Activated gamma-delta T cell (primary cell): ENCODE results near the gene MYLIP.

Experiments
- DNase-seq: peaks from one replicate; lab custom pipeline; 2025; lab: John Stamatoyannopoulos, UW
- total RNA-seq, 2 donors: gene quantifications; one replicate each; lab custom pipeline; 2026; lab: John Stamatoyannopoulos, UW

Gene MYLIP
- 33.9 to 39.9 reads per million in 2 donors for total RNA-seq

DNA sequence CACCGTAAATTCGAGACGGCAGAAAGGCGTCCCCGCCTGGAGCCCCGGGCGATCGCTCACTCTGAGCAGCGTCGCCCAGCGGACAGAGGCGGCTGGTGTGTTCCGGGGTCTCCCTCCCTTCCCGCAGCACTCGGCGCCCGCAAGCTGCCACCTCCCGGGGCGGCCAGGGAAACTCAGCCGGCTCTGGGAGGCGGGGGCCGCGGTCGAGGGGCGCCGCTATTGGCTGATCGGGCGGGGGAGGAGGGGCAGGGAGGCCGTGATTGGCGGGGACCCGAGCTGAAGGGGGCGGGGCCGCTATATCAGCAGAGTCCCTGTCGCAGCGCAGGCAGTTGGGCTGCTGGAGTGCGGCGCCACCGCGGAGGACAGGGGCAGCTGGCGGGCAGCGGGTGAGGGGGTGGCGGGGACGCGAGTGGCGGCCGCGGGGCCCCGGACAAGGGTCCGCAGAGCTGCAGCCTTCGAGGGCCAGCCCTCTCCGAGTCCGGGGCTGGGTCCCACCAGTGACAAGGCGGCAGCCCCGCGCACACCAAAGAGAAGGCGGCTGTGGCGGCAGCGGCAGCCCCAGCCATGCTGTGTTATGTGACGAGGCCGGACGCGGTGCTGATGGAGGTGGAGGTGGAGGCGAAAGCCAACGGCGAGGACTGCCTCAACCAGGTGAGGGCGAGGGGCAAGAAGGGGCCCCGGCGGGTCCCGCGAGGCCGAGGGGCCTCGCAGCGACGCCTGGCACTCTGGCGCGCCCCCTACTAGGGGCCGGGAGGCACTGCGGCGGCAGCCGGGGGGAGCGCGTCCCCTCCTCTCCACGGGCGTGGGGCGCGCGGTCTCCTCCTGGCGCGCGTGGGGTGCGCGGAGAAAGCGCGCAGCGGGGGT, at the start of gene MYLIP:
Gene MYLIP, plus strand, starts transcription at position 328 of the 864 bp plus-strand sequence. Its CDS starts 237 bp downstream, at position 565.
- DNase-seq: peak; percentile 99

DNA sequence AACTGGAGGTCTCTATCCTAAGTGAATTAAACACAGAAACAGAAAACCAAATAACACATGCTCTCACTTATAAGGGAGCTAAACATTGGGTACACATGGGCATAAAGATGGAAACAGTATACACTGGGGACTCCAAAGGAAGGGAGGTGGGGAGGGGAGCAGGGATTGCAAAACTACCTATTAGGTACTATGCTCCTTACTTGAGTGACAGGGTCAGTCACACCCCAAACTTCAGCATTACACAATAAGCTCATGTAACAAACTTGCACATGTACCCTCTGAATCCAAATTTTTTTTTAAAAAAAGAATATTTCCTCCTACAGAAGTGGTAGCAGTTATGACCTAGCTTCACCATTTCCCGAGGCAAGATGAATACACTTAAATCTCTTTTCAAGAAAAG, 49.5 kb upstream of the MYLIP start:
- no peak for DNase-seq

DNA sequence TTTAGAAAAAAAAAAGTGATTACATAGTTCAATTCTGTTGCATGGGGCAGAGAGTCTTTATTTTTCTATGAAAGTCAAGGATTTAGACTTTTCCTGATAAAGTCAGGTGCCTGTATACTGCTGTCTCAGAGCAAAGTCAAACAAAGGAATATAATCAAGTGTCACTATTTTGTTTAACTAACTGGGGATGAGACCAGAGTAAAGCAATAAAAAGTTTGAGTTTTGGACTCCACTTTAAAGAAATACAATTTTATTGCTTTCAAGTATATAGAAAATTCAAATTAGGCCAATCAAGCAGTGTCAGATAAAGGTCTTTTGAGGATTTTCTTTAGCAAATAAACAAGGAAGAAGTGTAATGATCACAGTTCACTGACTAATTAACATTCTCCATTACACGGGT, 48.7 kb upstream of the MYLIP start:
- DNase-seq: no peak

DNA sequence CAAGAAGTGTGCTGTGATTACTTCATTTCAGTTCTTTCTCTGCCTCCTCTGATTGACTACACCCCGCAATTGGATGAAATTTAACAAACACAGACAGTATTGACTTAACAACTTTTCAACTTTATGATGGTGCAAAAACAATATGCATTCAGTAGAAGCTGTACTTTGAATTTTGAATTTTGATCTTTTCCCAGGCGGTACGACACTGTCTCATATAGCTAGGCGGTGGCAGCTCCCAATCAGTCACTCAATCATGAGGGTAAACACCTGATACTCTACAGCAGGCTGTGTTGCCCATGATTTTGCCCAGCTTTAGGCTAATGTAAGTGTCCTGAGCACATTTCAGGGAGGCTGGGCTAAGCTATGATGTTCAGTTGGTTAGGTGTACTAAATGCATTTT, 47.6 kb upstream of the MYLIP start:
- DNase-seq: no peak

DNA sequence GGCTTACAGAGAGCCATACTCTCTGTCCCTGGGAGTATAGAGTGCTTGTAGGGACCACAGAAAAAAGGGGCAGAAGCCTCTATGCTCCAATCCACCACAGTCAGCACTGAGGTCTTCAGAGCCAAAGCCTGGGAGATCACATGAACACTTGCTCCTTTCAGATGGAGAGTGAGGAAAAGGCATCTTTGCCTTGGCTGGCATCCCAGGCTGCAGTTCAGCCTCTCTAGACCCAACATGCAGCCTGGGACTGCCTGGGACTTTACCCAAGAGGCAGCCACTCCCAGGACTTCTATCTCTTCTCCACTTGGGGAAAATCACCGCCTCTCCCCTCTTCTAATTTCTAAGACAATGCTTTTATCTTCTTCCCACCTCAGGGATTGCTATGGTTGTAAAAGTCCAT, 46.5 kb upstream of the MYLIP start:
- DNase-seq: no peak

DNA sequence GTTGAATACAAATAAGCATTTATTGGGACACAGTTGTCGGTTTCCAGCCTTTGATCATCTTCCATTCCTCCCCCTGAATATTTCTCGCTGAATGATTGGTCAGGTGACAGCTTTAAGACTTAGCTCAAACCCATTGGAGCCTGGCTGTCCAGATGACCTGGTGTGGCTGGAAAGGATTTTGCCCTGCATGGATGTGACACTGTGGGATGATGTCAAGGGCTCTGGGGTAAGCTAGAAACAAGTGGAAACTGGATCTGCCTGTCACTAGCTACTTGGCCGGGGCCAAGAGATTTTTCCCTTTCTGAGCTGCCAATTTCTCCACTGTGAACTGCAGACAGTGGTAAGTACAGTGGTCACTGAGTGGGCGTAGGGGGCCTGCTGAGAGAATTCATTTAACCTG, 41.9 kb upstream of the MYLIP start:
- no peak for DNase-seq

DNA sequence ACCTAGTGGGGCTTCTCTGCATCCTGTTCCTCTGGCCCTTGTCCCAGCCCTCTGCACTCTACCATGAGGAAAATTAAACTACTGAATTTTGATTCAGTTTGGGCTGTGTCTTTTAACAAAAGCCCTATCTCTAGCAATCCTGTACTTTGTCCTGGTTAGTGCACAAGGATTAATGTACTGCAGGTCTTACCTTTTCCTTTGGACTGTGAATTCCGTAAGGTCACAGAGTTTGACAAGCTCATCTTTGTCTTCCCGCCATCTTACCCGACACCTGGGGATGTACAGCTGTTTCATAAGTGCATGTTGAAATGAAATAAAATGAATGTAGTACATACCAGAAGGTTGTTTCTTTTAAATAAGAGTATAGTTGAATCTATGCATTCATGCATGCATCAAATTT, 41.5 kb upstream of the MYLIP start:
- no peak for DNase-seq

DNA sequence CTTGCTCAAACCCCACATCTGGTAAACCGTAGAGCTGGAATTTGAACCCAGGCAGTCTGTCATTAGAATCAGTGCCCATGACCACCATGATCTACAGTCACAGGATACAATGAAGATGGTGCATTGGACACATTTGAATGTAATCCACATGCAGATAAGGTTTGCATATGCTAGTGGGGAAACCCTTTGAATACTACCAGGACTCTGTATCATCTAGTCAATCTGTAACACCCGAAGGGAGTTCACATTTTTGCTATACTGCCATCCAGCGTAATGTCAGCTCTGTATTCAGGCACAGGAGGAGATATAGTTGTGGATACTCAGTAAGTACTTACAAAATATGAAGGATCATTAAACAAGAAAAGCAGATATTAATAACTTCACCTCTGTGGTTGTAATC, 40.5 kb upstream of the MYLIP start:
- no peak for DNase-seq

DNA sequence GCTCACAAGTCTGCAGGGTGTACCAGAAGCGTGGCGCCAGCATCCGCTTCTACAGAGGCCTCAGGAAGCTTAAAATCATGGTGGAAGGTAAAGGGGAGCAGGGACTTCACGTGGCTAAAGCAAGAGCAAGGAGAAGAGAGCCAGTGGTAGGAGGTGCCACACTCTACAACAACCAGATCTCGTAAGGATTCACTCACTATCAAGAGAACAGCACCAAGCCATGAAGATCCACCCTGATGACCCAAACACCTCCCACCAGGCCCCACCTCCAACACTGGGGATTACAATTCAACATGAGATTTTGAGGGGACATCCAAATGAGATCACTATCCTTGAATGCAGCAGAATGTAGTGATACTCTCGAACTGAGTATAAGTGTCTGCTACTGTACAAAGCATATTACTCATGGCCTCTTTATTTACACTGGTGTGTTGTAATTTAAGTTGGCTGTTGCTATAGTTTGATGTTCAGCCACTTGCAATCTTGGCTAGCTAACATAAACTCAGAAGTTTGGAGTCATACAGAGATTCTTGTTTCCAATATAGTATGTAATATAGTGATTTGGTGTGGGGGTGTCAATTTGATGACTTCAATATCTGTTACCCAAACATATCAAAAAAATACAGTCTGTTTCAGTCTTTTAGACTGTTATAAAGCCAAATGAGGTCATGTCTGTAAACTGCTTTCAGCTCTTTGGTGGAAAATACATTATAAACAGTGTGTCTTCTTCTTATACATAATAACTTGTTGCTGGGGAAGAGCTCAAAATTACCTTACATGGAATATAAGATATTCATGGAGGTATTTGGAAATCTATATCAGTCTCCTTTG, 39.4 kb upstream of the MYLIP start:
- DNase-seq: no peak

DNA sequence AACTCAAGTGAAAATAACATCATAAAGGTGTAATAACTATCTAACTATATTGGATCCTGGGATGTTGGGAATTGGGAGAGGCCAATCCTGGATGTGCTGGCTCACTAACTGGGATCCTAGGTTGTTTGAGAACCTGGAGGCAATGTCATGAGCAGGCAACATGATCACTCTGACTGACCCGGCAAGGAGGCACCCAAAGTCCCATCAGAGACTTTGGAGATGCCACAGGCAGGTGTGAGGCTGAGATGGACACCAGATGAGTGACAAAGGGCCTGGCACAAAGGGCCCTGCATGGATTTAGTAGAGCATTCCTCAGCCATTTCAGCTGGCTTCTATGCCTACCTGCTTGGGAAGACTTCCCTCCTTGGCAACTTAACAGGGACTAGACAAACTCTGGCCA, 38.4 kb upstream of the MYLIP start:
- DNase-seq: no peak

DNA sequence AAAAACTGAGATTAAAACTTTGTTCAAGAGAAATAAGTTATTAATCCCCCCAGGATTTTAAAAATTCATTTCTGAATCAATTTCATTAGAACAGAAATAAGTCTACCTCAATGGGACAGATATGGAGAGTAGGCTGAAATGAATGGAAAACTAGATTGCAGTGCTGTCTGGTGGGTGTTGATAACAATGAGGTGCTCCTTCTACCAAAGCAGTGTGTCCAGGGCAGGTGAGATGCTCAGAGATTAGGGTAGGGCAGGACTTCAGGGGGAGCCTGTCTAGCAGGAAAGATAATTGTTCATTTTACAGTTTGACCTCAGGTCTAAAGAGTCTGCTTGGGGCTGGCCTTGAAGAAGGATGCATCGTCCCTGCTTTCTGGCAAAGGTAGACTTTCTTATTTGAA, 38.0 kb upstream of the MYLIP start:
- DNase-seq: no peak

DNA sequence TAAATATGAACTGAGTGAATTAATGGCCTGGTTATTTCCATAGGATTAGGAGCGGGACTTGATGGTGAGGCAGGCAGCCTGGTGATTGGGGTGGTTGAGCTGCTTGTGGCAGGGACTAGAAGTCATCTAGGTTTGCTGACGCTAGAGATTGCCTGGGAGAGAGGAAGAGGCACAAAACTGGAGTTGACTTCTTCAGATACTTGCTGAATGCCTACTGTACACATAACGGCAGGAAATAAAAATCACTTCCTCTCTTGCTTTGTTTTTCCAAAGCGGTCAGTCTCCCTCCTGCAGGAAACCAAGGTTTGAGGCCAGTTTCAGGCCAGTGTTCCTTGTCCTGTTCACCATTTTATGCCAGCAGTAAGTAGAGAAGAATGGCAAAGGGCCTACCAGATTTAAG, 36.7 kb upstream of the MYLIP start:
- DNase-seq: no peak

DNA sequence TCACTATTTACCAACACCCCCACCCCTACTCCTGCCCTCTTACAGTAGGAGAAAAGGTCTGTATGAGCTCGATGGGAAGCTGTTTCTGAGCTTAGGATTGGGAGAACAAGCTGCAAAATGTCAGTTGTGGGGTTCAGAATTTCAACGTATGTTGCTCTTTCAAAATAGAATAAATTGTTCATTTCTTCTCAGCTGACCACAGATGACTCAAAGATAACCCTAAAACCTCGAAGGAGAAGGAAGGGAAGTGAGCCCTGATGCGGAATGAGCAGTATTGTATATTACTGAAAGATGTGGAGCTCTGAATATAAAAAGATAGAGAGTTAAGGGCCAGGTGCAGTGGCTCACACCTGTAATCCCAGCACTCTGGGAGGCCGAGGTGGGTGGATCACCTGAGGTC, 35.9 kb upstream of the MYLIP start:
- no peak for DNase-seq

DNA sequence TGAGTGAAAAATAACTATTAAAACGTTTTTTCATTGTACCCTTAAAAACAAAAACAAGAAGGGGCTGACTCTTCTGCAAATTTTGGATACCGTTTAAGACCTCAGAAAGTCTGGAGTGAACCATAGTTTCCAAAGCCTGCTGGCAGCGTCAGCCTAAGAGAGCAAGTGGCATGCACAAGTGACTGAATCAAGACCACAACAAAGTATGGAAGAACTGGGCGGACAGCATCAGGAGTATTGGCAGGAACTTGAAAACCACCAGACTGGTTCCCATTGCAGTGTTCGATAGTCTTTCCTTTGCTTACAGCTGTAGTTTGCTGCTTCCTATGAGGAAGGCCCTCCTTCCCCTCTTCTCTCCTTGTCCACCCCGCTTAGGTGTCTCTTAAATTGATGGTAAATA, 33.7 kb upstream of the MYLIP start:
- DNase-seq: no peak

DNA sequence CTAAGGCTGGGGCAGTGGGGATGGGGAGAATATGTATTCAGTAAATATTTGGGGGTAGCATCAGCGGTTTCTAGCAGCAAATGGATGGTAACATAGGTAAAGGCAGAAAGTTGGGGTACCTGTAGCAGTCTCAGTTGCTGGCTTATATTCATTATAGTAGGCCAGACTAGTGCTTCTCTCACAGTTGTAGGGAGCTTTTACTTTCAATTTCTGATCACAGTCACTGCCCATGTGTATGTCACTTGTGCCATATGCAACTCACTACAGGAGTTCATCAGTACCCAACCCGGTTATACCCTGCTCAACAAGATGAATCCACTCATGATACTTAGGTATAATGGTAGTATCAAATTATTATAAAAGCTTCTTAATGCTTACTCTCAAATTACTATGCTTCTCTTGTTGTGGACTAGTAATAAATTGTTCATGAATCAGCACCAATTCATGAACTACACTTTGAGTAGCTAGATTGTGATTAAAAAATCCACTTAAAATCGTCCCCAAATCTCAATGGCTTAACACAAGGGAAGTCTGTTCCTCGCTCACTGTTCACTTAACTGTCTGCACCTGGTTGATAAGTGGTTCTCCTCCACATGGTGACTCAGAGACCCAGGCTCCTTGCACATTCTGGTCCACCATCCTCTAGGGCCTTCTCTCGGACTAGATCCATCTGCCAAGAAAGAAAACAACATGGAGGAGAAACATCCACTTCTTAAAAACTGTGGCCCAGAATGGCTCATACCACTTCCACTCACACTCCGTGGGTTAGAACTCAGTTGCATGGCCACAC, 31.3 kb upstream of the MYLIP start:
- no peak for DNase-seq

DNA sequence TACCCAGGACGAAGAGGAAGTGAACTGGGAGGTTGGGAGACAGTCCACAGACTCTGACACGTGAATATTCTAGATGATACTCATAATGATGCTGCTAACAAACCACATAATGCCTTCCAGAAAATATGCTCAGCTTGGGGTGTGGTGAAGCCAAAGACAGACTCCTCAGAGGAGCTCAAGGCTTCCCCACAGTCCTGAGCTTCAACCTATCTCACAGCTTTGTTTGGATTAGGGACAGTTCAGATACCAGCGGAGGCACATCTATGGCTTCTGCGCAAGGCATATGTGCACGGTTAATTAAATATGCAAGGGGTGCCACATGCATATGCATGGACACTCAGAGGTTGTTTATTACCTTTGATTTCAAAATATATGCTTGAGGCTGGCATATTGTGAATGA, 30.7 kb upstream of the MYLIP start:
- no peak for DNase-seq

DNA sequence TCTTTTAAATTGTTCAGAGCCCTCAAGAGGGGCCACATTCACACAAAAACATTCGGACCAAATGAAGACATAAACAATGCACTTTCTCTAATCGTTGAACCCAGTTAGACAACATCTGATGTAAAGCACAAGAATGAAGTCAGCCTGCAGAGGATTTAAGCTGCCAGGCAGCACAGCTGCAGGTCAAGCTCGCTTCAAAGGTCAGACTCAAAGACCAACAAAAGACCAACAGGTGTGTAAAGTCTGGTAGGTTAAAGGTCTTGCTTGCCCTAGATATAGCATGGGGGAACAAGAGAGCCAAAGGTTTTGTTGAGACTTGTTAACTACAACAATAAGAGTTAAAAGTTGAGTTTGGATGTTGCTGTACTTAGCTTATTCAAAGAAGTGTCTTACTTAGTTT, 26.7 kb upstream of the MYLIP start:
- DNase-seq: no peak

DNA sequence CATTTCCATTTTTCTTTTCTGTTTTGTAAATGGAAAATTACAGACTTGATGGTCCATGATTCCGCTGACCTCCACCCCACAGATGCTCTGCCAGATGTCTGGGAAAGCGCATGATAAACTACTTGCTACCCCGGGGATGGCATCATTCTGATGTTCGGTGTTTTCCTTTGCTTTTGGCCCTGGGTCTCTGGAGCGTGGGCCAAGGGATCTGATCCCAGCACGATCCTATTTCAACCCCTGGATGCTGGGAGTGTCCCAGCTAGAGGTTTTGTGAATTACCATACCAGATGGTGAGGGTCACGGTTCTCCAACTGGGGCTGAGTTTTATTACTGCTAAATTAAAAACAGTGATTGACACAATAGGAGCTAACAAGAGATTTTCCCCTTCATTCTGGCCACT, 25.2 kb upstream of the MYLIP start:
- no peak for DNase-seq

DNA sequence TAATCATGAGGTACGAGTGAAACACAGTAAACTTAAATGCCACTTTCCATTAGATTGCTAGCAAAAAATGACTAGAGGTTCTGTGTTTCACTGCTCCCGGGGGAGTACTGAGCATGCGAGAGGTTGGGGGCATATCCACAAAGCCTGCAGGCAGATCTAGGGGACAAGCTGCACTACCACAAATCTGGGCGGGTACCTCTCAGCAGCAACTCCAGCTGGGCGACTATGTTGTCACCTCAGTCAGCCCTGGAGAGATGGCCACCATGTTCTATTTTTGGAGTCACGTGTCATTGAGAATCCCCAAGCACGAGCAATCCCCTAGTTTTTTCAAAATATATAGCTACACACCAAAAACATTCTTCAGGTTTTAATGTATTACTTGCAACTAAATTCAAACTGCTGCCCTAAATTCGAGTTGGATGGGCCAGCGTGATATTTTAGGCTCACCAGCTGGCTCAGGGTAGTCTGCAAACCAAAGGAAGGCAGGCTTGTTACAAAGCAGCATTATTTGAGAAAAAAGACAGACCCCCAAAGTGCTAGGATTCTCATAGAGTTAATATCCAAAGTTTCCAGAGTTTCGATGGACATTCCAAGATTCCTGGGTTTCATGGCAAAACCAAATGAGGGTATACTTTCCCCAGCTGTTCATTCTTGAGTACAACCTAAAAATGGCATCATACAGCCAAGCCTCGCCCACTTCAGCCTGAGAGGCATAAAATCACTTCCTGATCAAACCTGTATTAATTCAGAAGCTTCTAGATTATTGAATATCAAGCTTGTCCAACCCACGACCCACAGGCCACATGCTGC, 24.1 kb upstream of the MYLIP start:
- no peak for DNase-seq

DNA sequence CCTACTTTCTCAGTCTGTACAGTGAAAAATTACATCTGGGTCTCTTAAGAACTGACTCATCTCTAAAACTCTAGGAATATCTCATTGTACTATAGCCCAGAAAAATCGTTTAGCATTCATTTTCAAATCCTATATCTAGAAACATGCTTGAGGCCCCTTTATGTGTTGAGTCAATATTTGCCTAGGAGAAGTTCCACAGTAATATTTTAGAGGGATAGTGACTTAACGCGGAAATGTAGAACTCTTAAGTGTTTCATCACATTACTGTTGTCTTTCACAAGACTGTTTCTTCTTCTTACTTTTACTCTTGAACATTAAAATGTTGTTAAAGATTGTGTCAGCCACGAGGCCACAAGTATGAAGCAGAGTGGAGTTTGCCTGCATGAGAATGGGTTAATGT, 23.0 kb upstream of the MYLIP start:
- no peak for DNase-seq

DNA sequence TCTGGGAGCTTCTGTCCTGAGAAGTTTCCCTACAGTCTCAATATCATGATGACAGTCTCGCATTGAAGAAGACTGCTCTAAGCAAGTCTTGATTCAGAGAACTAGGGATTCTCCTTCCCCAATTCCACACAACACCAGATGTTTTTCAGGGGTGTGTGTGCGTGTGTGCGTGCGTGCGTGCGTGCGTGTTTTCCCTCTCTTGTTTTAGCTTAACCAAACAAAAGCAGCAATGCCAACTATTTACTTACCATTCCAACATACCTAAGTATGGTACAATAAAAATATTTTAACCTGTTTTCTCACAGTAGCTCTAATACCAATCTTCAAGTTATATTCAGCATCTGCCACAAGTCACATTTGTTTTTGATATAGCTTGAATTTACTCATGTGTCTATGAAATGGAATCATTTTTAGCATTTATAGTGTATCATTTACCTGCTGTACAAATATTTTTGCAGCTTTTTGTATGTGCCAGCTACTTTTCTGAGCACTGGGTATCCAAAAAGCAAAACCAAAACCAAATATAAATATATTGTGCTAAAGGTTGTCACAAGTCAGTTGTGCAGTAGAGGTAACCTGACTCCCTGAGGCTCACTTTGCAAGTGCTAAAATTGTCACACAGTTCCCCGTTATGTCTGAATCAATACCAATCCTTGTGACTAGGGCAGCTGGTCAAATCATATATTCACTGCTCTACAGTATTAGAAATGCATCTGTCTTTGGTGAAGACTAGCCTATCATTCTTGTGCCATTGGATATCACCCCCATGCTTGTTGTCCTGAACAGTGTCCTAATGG, 21.7 kb upstream of the MYLIP start:
- no peak for DNase-seq
